ENCODE results near the gene FADS2. TPM values are rescaled to one million over a fixed set of nuclear protein-coding genes. Genes with fewer than 3 reads are reported as not detected.
A peak's percentile ranks its signal among the peaks of the same experiment; 100 is the strongest.

FADS2 gene
- total and polyA plus RNA-seq, 9 of the 15 experiments (the other 6 are each of a cell fraction or from before 2014, with no cell fraction given): 2.9 to 42.8 (median 16.2) TPM

GRCh38 chr11:61816736-61817455, 11.2 kb upstream of the FADS2 start, which contains the start of gene FADS1 (continued):
- TF ChIP-seq, protein P1, sequence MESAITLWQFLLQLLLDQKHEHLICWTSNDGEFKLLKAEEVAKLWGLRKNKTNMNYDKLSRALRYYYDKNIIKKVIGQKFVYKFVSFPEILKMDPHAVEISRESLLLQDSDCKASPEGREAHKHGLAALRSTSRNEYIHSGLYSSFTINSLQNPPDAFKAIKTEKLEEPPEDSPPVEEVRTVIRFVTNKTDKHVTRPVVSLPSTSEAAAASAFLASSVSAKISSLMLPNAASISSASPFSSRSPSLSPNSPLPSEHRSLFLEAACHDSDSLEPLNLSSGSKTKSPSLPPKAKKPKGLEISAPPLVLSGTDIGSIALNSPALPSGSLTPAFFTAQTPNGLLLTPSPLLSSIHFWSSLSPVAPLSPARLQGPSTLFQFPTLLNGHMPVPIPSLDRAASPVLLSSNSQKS (CRISPR knock-in tag; IDR thresholded peaks at IDR 0.05): no peak
- TF ChIP-seq NRF1 (conservative IDR thresholded peaks at IDR 0.05 in 1 of 2, IDR thresholded peaks at IDR 0.05 in 1 of 2) (peak; percentile 79 to 82), CBX3 (IDR thresholded peaks at IDR 0.05; ENCODE audit: borderline replicate concordance in 1 of 2, low read length in 2 of 2) (peak in 1 of 2 experiments; percentile 53; a peak in 1 of 3 replicates), TCF15 (CRISPR knock-in tag; IDR thresholded peaks at IDR 0.05) (no peak), NR2C1 (IDR thresholded peaks at IDR 0.05) (no peak), NR2C1 (tag; IDR thresholded peaks at IDR 0.05) (no peak), SP2 (IDR thresholded peaks at IDR 0.05; ENCODE audit: extremely low read depth, low read depth, low read length, poor library complexity, severe bottlenecking) (no peak), ZBTB26 (CRISPR knock-in tag; IDR thresholded peaks at IDR 0.05) (no peak), ZNF76 (CRISPR knock-in tag; IDR thresholded peaks at IDR 0.05; ENCODE audit: borderline replicate concordance) (0 out of 2 replicates have a peak, but pooled peaks have one; percentile 45), ZNF695 (CRISPR knock-in tag; IDR thresholded peaks at IDR 0.05) (no peak), ELF1 (tag; IDR thresholded peaks at IDR 0.05) (peak; percentile 56), TAF9B (IDR thresholded peaks at IDR 0.05; ENCODE audit: partially characterized antibody) (peak; percentile 59), SRSF7 (optimal IDR thresholded peaks at IDR 0.05; ENCODE audit: low read depth, low read length) (no peak), CBX1 (IDR thresholded peaks at IDR 0.05; ENCODE audit: low read depth) (peak; percentile 92), SFPQ (IDR thresholded peaks at IDR 0.05; ENCODE audit: low read depth, low read length) (no peak), LARP7 (IDR thresholded peaks at IDR 0.05) (no peak), TEAD4 (IDR thresholded peaks at IDR 0.05; ENCODE audit: low read length) (no peak), TEAD4 (CRISPR knock-in tag; IDR thresholded peaks at IDR 0.05; ENCODE audit: borderline replicate concordance) (no peak), SREBF2 (CRISPR knock-in tag; IDR thresholded peaks at IDR 0.05) (no peak)
- TF ChIP-seq, protein P2, sequence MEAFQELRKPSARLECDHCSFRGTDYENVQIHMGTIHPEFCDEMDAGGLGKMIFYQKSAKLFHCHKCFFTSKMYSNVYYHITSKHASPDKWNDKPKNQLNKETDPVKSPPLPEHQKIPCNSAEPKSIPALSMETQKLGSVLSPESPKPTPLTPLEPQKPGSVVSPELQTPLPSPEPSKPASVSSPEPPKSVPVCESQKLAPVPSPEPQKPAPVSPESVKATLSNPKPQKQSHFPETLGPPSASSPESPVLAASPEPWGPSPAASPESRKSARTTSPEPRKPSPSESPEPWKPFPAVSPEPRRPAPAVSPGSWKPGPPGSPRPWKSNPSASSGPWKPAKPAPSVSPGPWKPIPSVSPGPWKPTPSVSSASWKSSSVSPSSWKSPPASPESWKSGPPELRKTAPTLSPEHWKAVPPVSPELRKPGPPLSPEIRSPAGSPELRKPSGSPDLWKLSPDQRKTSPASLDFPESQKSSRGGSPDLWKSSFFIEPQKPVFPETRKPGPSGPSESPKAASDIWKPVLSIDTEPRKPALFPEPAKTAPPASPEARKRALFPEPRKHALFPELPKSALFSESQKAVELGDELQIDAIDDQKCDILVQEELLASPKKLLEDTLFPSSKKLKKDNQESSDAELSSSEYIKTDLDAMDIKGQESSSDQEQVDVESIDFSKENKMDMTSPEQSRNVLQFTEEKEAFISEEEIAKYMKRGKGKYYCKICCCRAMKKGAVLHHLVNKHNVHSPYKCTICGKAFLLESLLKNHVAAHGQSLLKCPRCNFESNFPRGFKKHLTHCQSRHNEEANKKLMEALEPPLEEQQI (IDR thresholded peaks at IDR 0.05): no peak
- TF ChIP-seq, protein P3, sequence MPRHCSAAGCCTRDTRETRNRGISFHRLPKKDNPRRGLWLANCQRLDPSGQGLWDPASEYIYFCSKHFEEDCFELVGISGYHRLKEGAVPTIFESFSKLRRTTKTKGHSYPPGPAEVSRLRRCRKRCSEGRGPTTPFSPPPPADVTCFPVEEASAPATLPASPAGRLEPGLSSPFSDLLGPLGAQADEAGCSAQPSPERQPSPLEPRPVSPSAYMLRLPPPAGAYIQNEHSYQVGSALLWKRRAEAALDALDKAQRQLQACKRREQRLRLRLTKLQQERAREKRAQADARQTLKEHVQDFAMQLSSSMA (CRISPR knock-in tag; IDR thresholded peaks at IDR 0.05): no peak
